ENCODE measurements around the gene PCGF3.

PCGF3 gene

GRCh38 chr4:788006-788635 is 82.5 kb downstream of the PCGF3 start:
- DNase-seq (ENCODE audit: low read depth) = no peak
- TF ChIP-seq CTCF (conservative IDR thresholded peaks at IDR 0.05; ENCODE audit: low read depth, low read length) = no peak
- no peak overlapping the region for H3K4me3 ChIP-seq (ENCODE audit: low read length)

GRCh38 chr4:788636-789297 is 83.1 kb downstream of the PCGF3 start:
- H3K4me3 ChIP-seq (ENCODE audit: low read length) = no peak overlapping the region
- TF ChIP-seq CTCF (conservative IDR thresholded peaks at IDR 0.05; ENCODE audit: low read depth, low read length) = no peak
- no peak for DNase-seq (ENCODE audit: low read depth)

- DNase-seq (ENCODE audit: low read depth) = no peak
- no peak for TF ChIP-seq CTCF (conservative IDR thresholded peaks at IDR 0.05; ENCODE audit: low read depth, low read length)
- no peak overlapping the region for H3K4me3 ChIP-seq (ENCODE audit: low read length)
Observed at GRCh38 chr4:789571-790465, 84.2 kb downstream of the PCGF3 start.

- no peak overlapping the region for H3K4me3 ChIP-seq (ENCODE audit: low read length)
- TF ChIP-seq CTCF (conservative IDR thresholded peaks at IDR 0.05; ENCODE audit: low read depth, low read length) = no peak
- DNase-seq (ENCODE audit: low read depth) = no peak
Observed at GRCh38 chr4:790466-790820, 84.8 kb downstream of the PCGF3 start.

- H3K4me3 ChIP-seq (ENCODE audit: low read length) = no peak overlapping the region
- no peak for DNase-seq (ENCODE audit: low read depth)
- TF ChIP-seq CTCF (conservative IDR thresholded peaks at IDR 0.05; ENCODE audit: low read depth, low read length) = no peak
Observed at GRCh38 chr4:791252-791897, 85.7 kb downstream of the PCGF3 start.

GRCh38 chr4:791898-792625 is 86.4 kb downstream of the PCGF3 start:
- peak; percentile 26 for TF ChIP-seq CTCF (conservative IDR thresholded peaks at IDR 0.05; ENCODE audit: low read depth, low read length)
- DNase-seq (ENCODE audit: low read depth) = no peak
- peak overlapping the region; percentile 20 for H3K4me3 ChIP-seq (ENCODE audit: low read length)

Measured in retinal pigment epithelial cell (primary cell).